ENCODE data around the gene HINT3.
"Not testable (repeated sequence)": the region's sequence is repeated elsewhere in the genome, so short reads cannot be mapped to it uniquely, and the experiment has no call there.

Gene HINT3

DNA sequence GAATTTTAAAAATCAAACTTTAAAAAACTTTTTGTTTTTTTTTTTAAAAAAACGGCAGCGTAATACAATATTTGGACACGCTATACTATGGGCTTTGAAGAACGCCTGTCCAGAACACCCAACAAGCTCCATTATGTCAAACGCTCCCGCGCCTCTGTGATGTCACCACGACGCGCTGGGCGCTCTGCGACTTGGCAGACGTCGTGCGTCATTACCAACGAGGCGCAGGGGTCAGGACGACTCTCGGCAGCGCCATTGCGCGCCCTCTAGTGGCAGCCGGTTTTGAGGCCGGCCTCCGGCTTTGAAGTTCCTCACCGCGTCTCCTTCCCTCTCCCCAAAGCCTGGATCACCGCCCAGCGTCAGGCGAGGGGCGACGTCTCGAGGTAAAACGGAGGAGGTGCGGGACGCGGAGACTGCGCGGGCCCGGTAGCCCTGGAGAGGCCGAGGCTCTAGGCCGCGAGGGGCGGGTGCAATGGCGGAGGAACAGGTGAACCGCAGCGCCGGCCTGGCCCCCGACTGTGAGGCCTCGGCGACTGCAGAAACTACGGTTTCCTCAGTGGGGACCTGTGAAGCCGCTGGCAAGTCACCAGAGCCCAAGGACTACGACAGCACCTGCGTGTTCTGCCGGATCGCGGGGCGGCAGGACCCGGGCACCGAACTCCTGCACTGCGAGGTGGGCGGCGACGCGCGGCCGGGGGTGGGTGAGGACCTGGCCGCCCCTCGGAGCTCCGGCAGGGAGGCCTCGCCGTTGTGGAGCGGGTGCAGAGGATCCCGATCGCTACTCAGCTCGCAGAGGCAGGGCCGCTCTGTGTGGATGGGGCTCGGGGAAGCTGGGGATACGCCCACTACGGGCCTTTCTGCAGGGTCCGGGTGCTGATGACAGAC is at the start of gene HINT3:
Gene HINT3, plus strand, starts transcription at position 265 of the 885 bp plus-strand sequence. Its CDS starts 208 bp downstream, at position 473.
- DNase-seq (ENCODE audit: low spot score), result peak; percentile 96
- in situ Hi-C loops (cut with MboI; ENCODE audit: low pct_unique_long_range_greater_than_20kb, low sequenced_read_pairs, unreplicated experiment), result loop anchor here (25.0 kb wide), 1 partner anchor 644 kb away; the partner anchor contains the start of gene HDDC2
- TF ChIP-seq, protein P1, sequence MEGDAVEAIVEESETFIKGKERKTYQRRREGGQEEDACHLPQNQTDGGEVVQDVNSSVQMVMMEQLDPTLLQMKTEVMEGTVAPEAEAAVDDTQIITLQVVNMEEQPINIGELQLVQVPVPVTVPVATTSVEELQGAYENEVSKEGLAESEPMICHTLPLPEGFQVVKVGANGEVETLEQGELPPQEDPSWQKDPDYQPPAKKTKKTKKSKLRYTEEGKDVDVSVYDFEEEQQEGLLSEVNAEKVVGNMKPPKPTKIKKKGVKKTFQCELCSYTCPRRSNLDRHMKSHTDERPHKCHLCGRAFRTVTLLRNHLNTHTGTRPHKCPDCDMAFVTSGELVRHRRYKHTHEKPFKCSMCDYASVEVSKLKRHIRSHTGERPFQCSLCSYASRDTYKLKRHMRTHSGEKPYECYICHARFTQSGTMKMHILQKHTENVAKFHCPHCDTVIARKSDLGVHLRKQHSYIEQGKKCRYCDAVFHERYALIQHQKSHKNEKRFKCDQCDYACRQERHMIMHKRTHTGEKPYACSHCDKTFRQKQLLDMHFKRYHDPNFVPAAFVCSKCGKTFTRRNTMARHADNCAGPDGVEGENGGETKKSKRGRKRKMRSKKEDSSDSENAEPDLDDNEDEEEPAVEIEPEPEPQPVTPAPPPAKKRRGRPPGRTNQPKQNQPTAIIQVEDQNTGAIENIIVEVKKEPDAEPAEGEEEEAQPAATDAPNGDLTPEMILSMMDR (IDR thresholded peaks at IDR 0.05; ENCODE audit: extremely low read depth, insufficient read depth, missing control alignments), result peak; percentile 96

DNA sequence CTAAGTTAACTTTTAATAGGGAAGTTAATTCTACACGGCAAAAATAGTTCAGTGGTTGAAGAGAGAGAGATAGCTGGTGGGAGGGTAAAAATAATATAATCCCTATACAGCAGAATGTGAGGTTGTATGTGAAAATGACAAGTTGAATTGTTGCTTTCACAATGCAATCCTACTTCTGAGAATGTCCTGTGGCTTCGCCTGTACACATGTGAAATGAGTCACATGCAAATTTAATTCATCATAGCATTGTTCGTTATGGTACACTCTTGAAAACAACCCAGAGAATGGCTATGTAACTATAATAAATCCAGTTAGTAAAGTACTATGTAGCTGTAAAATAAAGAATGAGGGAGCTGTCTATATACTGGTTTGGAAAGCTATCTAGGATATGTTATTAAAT is 46.0 kb upstream of the HINT3 start:
- in situ Hi-C loops (cut with MboI; ENCODE audit: low pct_unique_long_range_greater_than_20kb, low sequenced_read_pairs, unreplicated experiment), result no loop called here
- TF ChIP-seq, protein P1 (IDR thresholded peaks at IDR 0.05; ENCODE audit: extremely low read depth, insufficient read depth, missing control alignments), result no peak
- peak; percentile 40 for DNase-seq (ENCODE audit: low spot score)

DNA sequence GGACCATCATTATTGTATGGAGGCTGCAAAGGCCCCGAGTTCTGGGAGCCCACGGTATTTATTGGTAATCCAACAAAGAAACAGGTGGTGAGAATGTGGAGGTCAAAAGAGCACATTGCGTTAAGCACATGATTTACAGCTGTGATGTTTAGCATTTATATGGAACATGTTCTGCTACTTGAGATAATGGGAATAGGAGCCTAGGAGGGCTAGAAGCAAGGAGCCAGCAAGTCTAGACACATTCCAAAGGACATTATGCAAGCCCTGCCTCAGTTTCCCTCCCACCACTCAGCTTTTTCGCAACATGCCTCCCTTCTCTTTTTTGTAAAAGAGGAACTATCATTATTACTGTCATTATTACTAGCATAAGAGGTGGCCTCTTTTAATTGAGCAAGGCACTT is 45.5 kb upstream of the HINT3 start:
- DNase-seq (ENCODE audit: low spot score); in situ Hi-C loops (cut with MboI; ENCODE audit: low pct_unique_long_range_greater_than_20kb, low sequenced_read_pairs, unreplicated experiment): not testable (repeated sequence)

DNA sequence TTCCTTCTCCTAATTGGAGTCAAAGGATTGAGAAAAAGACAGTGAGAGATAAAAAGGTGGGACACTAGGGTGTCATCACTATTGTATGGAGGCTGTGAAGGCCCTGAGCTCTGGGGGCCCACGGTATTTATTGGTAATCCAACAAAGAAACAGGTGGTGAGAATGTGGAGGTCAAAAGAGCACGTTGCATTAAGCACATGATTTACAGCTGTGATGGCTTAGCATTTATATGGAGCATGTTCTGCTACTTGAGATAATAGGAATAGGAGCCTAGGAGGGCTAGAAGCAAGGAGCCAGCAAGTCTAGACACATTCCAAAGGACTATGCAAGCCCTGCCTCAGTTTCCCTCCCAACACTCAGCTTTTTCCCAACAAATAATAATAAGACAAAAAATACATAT is 44.1 kb upstream of the HINT3 start:
- in situ Hi-C loops (cut with MboI; ENCODE audit: low pct_unique_long_range_greater_than_20kb, low sequenced_read_pairs, unreplicated experiment); DNase-seq (ENCODE audit: low spot score): not testable (repeated sequence)

DNA sequence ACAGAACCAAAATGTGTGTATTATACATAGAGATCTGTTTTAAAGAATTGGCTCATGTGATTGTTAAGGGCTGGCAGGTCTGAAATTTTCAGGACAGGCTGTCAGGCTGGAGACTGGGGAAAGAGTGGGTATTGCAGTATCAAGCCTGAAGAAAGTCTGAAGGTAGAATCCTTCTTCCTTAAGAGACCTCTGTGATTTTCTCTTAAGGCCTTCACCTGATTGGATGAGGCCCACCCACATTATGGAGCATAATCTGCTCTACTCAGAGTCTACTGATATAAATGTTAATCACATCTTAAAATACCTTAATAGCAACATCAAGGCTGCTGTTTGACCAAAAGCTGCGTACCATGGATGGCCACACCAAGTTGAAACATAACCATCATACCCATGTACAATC is 43.4 kb upstream of the HINT3 start:
- in situ Hi-C loops (cut with MboI; ENCODE audit: low pct_unique_long_range_greater_than_20kb, low sequenced_read_pairs, unreplicated experiment), result no loop called here
- no peak for DNase-seq (ENCODE audit: low spot score)
- TF ChIP-seq, protein P1 (IDR thresholded peaks at IDR 0.05; ENCODE audit: extremely low read depth, insufficient read depth, missing control alignments), result no peak

DNA sequence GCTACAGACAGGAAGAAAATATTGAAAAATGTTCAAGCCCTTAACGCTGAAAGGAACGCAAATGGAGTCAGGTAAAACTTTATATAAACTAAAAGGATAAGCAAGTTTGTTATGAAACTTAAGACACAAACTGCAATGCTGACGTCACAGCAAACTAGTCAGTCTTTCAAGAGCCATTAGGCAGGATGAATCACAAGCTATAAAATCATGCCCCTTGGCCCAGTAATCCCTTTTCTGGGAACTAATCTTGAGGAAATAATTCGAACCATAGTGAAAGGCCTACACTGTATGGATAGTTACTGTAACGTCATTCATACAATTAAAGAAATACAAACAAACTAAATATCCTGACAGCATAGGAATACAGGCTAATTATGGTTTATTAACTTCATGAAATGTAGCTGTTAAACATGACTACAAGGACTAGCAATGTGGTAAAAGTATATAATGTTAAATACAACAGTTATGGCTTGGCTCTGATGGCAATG is 42.7 kb upstream of the HINT3 start:
- DNase-seq (ENCODE audit: low spot score), result no peak
- in situ Hi-C loops (cut with MboI; ENCODE audit: low pct_unique_long_range_greater_than_20kb, low sequenced_read_pairs, unreplicated experiment), result no loop called here
- TF ChIP-seq, protein P1 (IDR thresholded peaks at IDR 0.05; ENCODE audit: extremely low read depth, insufficient read depth, missing control alignments), result no peak

DNA sequence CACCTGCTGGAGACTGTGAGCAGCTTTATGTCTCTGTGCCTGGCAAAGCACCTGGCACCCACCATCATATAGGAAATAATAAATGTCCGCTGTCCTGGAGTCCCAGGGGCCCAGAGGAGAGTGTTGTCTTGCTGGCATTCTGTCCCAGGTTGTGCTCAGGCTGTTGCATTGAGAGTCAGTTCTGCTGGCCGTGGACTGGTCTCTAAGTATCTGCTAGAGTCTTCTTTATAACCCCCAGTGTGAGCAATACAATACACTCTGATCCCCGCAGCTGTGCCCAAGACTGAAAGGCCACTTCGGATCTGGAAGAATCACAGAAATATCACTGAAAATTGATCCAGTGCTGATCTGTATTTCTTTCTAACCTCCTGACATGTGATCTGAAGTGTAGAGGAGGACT is 38.3 kb upstream of the HINT3 start:
- in situ Hi-C loops (cut with MboI; ENCODE audit: low pct_unique_long_range_greater_than_20kb, low sequenced_read_pairs, unreplicated experiment), result no loop called here
- DNase-seq (ENCODE audit: low spot score), result no peak
- TF ChIP-seq, protein P1 (IDR thresholded peaks at IDR 0.05; ENCODE audit: extremely low read depth, insufficient read depth, missing control alignments), result no peak
